AG04450 (cell line): ENCODE data around the gene C16orf95. TPM values are rescaled to one million over a fixed set of nuclear protein-coding genes. Genes with fewer than 3 reads are reported as not detected.

Source experiments
- CTCF ChIA-PET: fragments of 300-600, 350-600 bp; formaldehyde crosslinking; extraction: SDS; loops from one replicate; lab custom pipeline; 2022; ENCODE audit warnings: antibody characterized with exemption, inconsistent platforms; lab: Charles Lee
- POLR2A ChIA-PET: fragments of 350-600 bp; formaldehyde crosslinking; extraction: SDS; loops from one replicate; lab custom pipeline; 2021; ENCODE audit warnings: antibody characterized with exemption, inconsistent platforms; lab: Yijun Ruan, JAX
- DNase-seq: peaks from one replicate; pipeline ENCODE4 v3.0.0-alpha.2; 2011; ENCODE audit warnings: low read depth, low spot score
- H3K27ac ChIP-seq: one replicate; pipeline ENCODE4 v1.5.1; 2012; ENCODE audit warnings: low read depth, low read length, control low read depth
- H3K27me3 ChIP-seq: one replicate; pipeline ENCODE4 v1.6.0; 2012; ENCODE audit warnings: low read length; ENCODE audit not compliant: control insufficient read depth, insufficient read depth
- H3K4me3 ChIP-seq: 2 replicates; pipeline ENCODE4 v1.5.1; 2011; ENCODE audit warnings: mild to moderate bottlenecking, low read depth, low read length, control low read depth
- H3K9me3 ChIP-seq: 2 replicates; pipeline ENCODE4 v1.5.1; 2012; ENCODE audit warnings: low read length; ENCODE audit not compliant: control insufficient read depth, insufficient read depth
- CTCF ChIP-seq: IDR thresholded peaks from 2 replicates; pipeline ENCODE4 v1.5.1; 2011; ENCODE audit warnings: low read depth, low read length, control low read depth, inconsistent platforms
- polyA plus RNA-seq: library from polyadenylated mRNA; depleted of rRNA; stranded (reverse); fragments of >200 nt; gene quantifications from 2 replicates; pipeline ENCODE4 v1.2.3, GENCODE V29; 2011

Gene C16orf95
- polyA plus RNA-seq, 1 experiment: 2.0 TPM

GRCh38 chr16:87295259-87295658, 21.9 kb downstream of the C16orf95 start:
- TF ChIP-seq CTCF: no peak
- Histone ChIP-seq H3K9me3 (peaks cover 6% of the 10 kb centered on the region), H3K4me3 (no peak overlapping the region), H3K27me3 (no peaks in the 10 kb centered on the region), H3K27ac (no peak overlapping the region)
- ChIA-PET CTCF (interaction anchor here (1.4 kb wide), 1 partner anchor 731 kb away, joined by 4 read pairs; no protein-coding TSS in a partner anchor), POLR2A (no interaction called here)
- no peak for DNase-seq

GRCh38 chr16:87293990-87294389, 23.2 kb downstream of the C16orf95 start:
- H3K27me3 ChIP-seq: peaks cover 2% of the 10 kb centered on the region
- no peak for DNase-seq
- H3K4me3 ChIP-seq: no peak overlapping the region
- POLR2A ChIA-PET: no interaction called here
- TF ChIP-seq CTCF: no peak
- no peak overlapping the region for H3K27ac ChIP-seq
- CTCF ChIA-PET: interaction anchor here (0.6 to 1.4 kb wide), 3 partner anchors 38 to 729 kb away, joined by 3 to 5 read pairs (median 4); no protein-coding TSS in a partner anchor
- H3K9me3 ChIP-seq: peaks cover 6% of the 10 kb centered on the region

GRCh38 chr16:87291944-87292343, 25.2 kb downstream of the C16orf95 start:
- no peak for DNase-seq
- Histone ChIP-seq H3K9me3 (peaks cover 7% of the 10 kb centered on the region), H3K4me3 (no peak overlapping the region), H3K27me3 (peaks cover 2% of the 10 kb centered on the region), H3K27ac (no peak overlapping the region)
- TF ChIP-seq CTCF: no peak
- ChIA-PET CTCF (interaction anchor here (0.6 to 2.1 kb wide), 2 partner anchors 13 to 108 kb away, joined by 6 to 9 read pairs; no protein-coding TSS in a partner anchor), POLR2A (no interaction called here)

GRCh38 chr16:87288753-87289362, 28.3 kb downstream of the C16orf95 start:
- TF ChIP-seq CTCF: no peak
- POLR2A ChIA-PET: interaction anchor here (0.6 to 1.6 kb wide), 2 partner anchors 28 to 88 kb away, joined by 4 to 6 read pairs; partner anchors contain the start of gene C16orf95
- Histone ChIP-seq H3K4me3 (no peak overlapping the region), H3K9me3 (peaks cover 14% of the 10 kb centered on the region), H3K27ac (peak overlapping the region; percentile 43), H3K27me3 (peaks cover 12% of the 10 kb centered on the region)
- DNase-seq: peak; percentile 77
- CTCF ChIA-PET: interaction anchor here (0.8 to 1.9 kb wide), 3 partner anchors 9 to 227 kb away, joined by 4 to 11 read pairs (median 5); no protein-coding TSS in a partner anchor

- peaks cover 9% of the 10 kb centered on the region for H3K9me3 ChIP-seq
- no peak overlapping the region for H3K4me3 ChIP-seq
- POLR2A ChIA-PET: no interaction called here
- DNase-seq: no peak
- no peak for TF ChIP-seq CTCF
- CTCF ChIA-PET: interaction anchor here (0.6 to 0.8 kb wide), 2 partner anchors 11 to 225 kb away, joined by 3 read pairs; no protein-coding TSS in a partner anchor
- no peak overlapping the region for H3K27ac ChIP-seq
- H3K27me3 ChIP-seq: peaks cover 12% of the 10 kb centered on the region
Observed at GRCh38 chr16:87286839-87287626, 30.2 kb downstream of the C16orf95 start.
